Bronchial epithelial cell (primary cell): ENCODE measurements around the gene CXXC5. TPM values are rescaled to one million over a fixed set of nuclear protein-coding genes. Genes with fewer than 3 reads are reported as not detected.

Experiments
- DNase-seq: peaks from one replicate; pipeline ENCODE4 v3.0.0-alpha.2; 2010; ENCODE audit warnings: low read depth
- FAIRE-seq: peaks from 2 replicates; lab custom pipeline; 2011; peaks lifted over from hg19 to GRCh38; lab: Jason Lieb, UNC
- H3K27me3 ChIP-seq: 2 replicates; pipeline ENCODE4 v1.5.1; 2011; ENCODE audit warnings: low read length; ENCODE audit not compliant: control insufficient read depth, insufficient read depth
- H3K36me3 ChIP-seq: 2 replicates; pipeline ENCODE4 v1.5.1; 2011; ENCODE audit warnings: low read length; ENCODE audit not compliant: control insufficient read depth, insufficient read depth
- H3K4me3 ChIP-seq: 2 replicates; pipeline ENCODE4 v1.5.1; 2011; ENCODE audit warnings: mild to moderate bottlenecking, low read depth, low read length, control low read depth
- total RNA-seq: library from RNA; depleted of rRNA; stranded (reverse); fragments of >200 nt; gene quantifications from 2 replicates; pipeline ENCODE4 v1.2.1, GENCODE V29; 2014
- TF ChIP-seq, protein P1 (sequence below): IDR thresholded peaks from 2 replicates; pipeline ENCODE4 v1.5.1; 2011; ENCODE audit warnings: mild to moderate bottlenecking, moderate library complexity, low read length, control low read depth, inconsistent platforms; ENCODE audit not compliant: insufficient read depth, severe bottlenecking

CXXC5 gene
- total RNA-seq, 1 donor from 2014 or later, result 6.1 TPM

DNA sequence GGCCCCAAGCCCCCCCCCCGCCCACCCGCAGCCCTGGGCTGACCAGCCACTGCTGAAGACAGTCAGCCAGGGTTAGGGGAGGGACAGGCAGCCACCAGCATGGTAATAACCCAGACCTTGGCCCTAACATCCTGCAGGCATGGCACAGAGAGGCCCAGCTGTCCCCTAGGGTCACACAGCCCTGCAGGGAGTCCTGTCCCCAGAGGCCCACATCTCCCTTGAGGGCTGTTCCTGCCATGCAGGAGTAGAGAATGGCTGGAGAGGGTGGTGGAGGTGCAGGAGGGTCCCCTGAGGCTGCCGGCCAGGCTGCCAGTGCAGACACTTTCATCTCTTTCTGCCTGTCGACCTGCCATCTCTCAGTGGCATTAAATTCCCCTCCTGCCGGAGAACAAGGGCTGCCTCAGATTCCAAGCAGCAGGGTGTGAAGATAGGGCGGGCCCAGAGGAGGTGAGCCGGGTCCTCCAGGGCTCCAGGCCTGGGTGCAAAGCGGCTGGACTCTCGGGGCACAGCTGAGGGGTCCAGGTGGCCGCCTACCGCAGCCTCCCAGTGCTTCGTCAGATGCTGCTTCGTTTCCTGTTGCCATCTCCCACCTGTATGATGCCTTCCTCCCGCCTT is 40.0 kb downstream of the CXXC5 start:
- Histone ChIP-seq H3K27me3 (no peaks in the 10 kb centered on the region), H3K4me3 (no peak overlapping the region), H3K36me3 (peaks cover 2% of the 10 kb centered on the region)
- DNase-seq, result no peak
- TF ChIP-seq, protein P1, sequence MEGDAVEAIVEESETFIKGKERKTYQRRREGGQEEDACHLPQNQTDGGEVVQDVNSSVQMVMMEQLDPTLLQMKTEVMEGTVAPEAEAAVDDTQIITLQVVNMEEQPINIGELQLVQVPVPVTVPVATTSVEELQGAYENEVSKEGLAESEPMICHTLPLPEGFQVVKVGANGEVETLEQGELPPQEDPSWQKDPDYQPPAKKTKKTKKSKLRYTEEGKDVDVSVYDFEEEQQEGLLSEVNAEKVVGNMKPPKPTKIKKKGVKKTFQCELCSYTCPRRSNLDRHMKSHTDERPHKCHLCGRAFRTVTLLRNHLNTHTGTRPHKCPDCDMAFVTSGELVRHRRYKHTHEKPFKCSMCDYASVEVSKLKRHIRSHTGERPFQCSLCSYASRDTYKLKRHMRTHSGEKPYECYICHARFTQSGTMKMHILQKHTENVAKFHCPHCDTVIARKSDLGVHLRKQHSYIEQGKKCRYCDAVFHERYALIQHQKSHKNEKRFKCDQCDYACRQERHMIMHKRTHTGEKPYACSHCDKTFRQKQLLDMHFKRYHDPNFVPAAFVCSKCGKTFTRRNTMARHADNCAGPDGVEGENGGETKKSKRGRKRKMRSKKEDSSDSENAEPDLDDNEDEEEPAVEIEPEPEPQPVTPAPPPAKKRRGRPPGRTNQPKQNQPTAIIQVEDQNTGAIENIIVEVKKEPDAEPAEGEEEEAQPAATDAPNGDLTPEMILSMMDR, result no peak
- no peak for FAIRE-seq

DNA sequence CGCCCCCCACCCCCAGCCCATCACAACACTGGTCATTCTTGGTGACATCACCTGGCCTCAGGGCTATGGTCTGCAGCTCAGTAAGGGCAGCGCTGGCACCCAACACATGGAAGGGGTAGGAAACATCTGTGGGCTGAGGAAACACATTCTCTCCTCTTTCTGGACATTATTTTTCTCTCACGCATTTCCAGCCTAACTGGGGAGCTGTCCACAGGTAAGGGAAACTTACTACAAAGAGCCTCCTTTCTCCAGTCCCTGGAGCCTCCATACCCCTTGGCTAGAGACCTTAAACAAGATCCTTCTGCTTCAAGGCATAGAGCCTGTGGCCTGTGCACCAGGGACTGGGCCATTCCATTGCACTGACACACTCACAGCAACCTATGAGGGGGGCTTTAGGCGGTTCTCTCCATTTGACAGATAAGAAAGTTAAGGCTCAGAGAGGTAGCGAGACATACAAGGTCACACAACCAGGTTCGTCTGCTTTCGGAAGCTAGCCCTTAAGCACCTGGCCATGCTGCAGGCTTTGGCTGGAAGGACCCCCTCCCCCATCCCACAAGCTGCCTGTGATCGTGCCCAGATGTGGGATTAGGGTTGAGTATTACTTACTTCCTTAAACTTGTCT is 40.7 kb downstream of the CXXC5 start:
- Histone ChIP-seq H3K27me3 (no peaks in the 10 kb centered on the region), H3K36me3 (peaks cover 2% of the 10 kb centered on the region), H3K4me3 (no peak overlapping the region)
- no peak for FAIRE-seq
- TF ChIP-seq, protein P1, result no peak
- no peak for DNase-seq

DNA sequence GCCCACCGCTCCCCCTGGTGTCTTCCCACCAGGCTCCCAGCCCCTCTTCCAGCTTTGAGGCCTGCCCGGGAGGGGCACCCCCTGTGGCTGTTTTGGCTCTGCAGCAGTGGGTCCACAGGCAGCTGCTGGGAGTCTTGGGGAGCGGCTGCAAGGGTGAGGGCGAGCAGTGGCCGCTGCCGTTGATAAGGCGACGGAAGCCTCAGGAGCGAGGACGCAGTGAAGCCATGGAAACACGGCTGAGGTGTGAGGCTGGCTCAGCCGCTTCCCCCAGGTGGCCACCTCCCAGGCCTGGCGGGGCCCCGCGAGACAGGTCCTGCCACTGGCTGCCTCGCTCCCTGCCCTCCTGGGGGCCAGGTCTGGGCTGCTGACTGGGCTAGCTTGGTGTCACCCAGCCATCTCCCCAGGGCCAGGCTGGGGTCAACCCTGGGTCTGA is 41.5 kb downstream of the CXXC5 start:
- DNase-seq (no peak), FAIRE-seq (no peak)
- TF ChIP-seq, protein P1, result no peak
- Histone ChIP-seq H3K36me3 (no peaks in the 10 kb centered on the region), H3K4me3 (no peak overlapping the region), H3K27me3 (no peaks in the 10 kb centered on the region)

DNA sequence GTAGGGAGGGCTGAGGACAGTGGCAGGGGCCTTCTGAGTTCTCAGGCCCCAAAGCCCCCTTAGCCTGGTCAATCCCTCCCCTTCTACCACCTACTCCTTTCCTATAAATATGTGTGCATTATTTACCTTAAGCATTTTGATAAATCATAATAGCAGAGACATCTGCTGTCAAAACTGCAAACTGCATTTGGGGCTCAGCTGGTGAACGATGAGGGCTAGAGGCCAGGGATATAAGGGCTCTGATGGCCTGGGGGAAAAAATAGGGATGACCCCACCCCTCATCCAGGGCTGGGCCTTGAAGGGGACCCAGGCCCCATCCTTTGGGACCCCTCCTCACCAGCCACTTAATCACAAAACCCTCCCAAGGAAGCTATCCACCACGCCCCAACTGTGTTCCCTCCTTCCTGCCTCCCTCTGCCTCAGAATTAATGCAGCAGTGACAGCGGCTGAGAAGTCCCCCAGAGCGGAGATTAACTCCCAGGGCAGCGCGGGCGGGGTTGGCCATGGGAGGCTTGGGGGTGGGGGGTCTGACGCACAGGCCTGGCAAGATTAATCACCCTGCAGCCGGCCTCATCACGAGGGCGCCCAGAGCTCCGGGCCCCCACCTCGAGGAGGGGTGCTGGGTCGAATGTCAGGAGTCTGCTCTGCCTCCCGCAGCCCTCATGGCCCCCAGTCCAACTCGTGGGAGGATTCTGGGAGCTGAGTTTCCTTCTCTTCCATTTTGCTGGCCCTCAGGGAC is 42.1 kb downstream of the CXXC5 start:
- no peaks in the 10 kb centered on the region for H3K36me3 ChIP-seq
- DNase-seq, result no peak
- TF ChIP-seq, protein P1, result peak; percentile 52
- no peak overlapping the region for H3K4me3 ChIP-seq
- FAIRE-seq, result no peak
- no peaks in the 10 kb centered on the region for H3K27me3 ChIP-seq

DNA sequence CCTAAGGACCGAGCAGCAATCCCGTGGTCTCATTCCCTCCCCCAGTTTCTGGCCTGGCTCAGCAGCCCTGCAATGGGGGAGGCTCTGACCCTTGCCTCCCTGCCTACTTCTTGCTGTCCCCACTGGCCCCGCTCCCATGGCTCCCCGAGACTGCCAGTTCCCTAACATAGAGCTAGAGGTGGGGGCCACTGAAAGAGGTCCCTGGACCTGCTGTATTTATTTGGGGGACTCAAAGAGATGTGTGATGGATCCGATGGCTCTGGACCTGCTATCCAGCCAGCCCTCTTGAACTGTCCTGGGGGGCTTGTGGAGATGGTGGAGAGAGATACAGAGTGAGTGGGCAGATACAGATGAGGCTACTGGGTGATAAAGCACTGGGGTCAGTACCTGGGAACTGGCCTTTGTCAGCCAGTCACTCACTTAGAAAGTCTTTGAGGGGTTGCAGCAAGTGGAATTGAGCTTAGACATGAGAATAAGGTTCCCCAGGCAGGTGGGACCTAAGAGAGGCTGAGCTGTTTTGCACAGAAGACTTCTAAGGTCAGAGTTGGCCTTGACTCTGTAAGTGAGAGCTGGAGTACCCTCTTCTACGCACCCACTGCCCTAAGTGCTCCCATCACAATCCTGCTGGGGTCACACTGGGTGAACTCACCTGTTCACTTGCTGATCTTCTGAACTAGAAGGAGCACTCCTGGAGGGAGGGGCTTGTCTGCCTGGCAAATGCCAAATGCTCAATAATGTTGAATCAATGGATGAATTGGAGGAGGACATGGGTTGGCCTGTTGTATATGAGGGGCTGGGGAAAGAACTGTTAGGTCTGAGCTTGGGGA is 42.9 kb downstream of the CXXC5 start:
- Histone ChIP-seq H3K4me3 (no peak overlapping the region), H3K36me3 (no peaks in the 10 kb centered on the region), H3K27me3 (no peaks in the 10 kb centered on the region)
- no peak for DNase-seq
- no peak for FAIRE-seq
- TF ChIP-seq, protein P1, result no peak
